GM18519 (cell line): ENCODE data around the gene SULT4A1.
"Not testable (repeated sequence)": the region's sequence is repeated elsewhere in the genome, so short reads cannot be mapped to it uniquely, and the experiment has no call there.

Experiments used
- ATAC-seq: cut with Tn5 transposase; IDR thresholded peaks from one replicate; pipeline ENCODE4 v1.9.1; 2021; ENCODE audit warnings: mild to moderate bottlenecking, moderate library complexity; ENCODE audit not compliant: unreplicated experiment, low FRiP score

Gene SULT4A1

GRCh38 chr22:43862074-43862881, at the start of gene SULT4A1:
Gene SULT4A1, minus strand, starts transcription at chr22:43862513. Its CDS starts 131 bp downstream, at chr22:43862382.
- ATAC-seq = no peak

- ATAC-seq = no peak
Measured at GRCh38 chr22:43911351-43911750, 49.0 kb upstream of the SULT4A1 start.

- ATAC-seq = no peak
Measured at GRCh38 chr22:43910178-43910695, 47.9 kb upstream of the SULT4A1 start.

GRCh38 chr22:43909708-43910107, 47.4 kb upstream of the SULT4A1 start:
- no peak for ATAC-seq

GRCh38 chr22:43905681-43906080, 43.4 kb upstream of the SULT4A1 start:
- no peak for ATAC-seq

- ATAC-seq = not testable (repeated sequence)
Measured at GRCh38 chr22:43904412-43904811, 42.1 kb upstream of the SULT4A1 start.

GRCh38 chr22:43903033-43903432, 40.7 kb upstream of the SULT4A1 start:
- not testable (repeated sequence) for ATAC-seq

GRCh38 chr22:43901976-43902643, 39.8 kb upstream of the SULT4A1 start:
- no peak for ATAC-seq

- ATAC-seq = no peak
Measured at GRCh38 chr22:43900206-43900605, 37.9 kb upstream of the SULT4A1 start.

- ATAC-seq = no peak
Measured at GRCh38 chr22:43897751-43898261, 35.5 kb upstream of the SULT4A1 start.

GRCh38 chr22:43895986-43896645, 33.8 kb upstream of the SULT4A1 start:
- ATAC-seq = no peak

GRCh38 chr22:43894122-43894521, 31.8 kb upstream of the SULT4A1 start:
- no peak for ATAC-seq

- ATAC-seq = no peak
Measured at GRCh38 chr22:43893266-43893665, 31.0 kb upstream of the SULT4A1 start.

- no peak for ATAC-seq
Measured at GRCh38 chr22:43892183-43892894, 30.0 kb upstream of the SULT4A1 start.

GRCh38 chr22:43891360-43892182, 29.3 kb upstream of the SULT4A1 start, which contains the start of gene PNPLA5:
Gene PNPLA5, minus strand, starts transcription at chr22:43892013. Its CDS starts 133 bp downstream, at chr22:43891880.
- no peak for ATAC-seq

GRCh38 chr22:43890901-43891331, 28.6 kb upstream of the SULT4A1 start:
- no peak for ATAC-seq

GRCh38 chr22:43889860-43890253, 27.5 kb upstream of the SULT4A1 start:
- no peak for ATAC-seq

- no peak for ATAC-seq
Measured at GRCh38 chr22:43889201-43889859, 27.0 kb upstream of the SULT4A1 start.

- no peak for ATAC-seq
Measured at GRCh38 chr22:43888740-43889139, 26.4 kb upstream of the SULT4A1 start.
